OCI-LY3 (cell line): ENCODE results near the gene DERA.

Experiments used
- H2AFZ ChIP-seq: fragments of 200-600, 300-600 bp; shearing (Covaris generic); 2 replicates; pipeline ENCODE4 v1.6.0; 2014; ENCODE audit warnings: antibody characterized with exemption, low read depth, low read length
- H3K27ac ChIP-seq: fragments of 200-600, 300-600 bp; sonication (generic); 2 replicates; pipeline ENCODE4 v1.5.1; 2014; ENCODE audit warnings: mild to moderate bottlenecking, low read length, moderate library complexity, mixed read lengths
- H3K27me3 ChIP-seq: fragments of 200-600, 300-600 bp; sonication (generic); 2 replicates; pipeline ENCODE4 v1.6.1; 2014; ENCODE audit warnings: low read depth, low read length, mixed read lengths
- H3K36me3 ChIP-seq: fragments of 200-600, 300-600 bp; sonication (generic); replicated peaks from 2 replicates; pipeline ENCODE3; 2014; ENCODE audit warnings: low read depth, low read length, mixed read lengths
- H3K4me1 ChIP-seq: fragments of 300-600, 200-600 bp; sonication (generic); 2 replicates; pipeline ENCODE4 v1.6.1; 2014; ENCODE audit warnings: low read length, mixed read lengths
- H3K4me2 ChIP-seq: fragments of 200-600, 300-600 bp; sonication (generic); 2 replicates; pipeline ENCODE4 v1.6.1; 2014; ENCODE audit warnings: low read length, mixed read lengths
- H3K4me3 ChIP-seq: fragments of 300-600, 200-600 bp; sonication (generic); 2 replicates; pipeline ENCODE4 v1.5.1; 2014; ENCODE audit warnings: antibody characterized with exemption, mild to moderate bottlenecking, low read length, moderate library complexity
- H3K79me2 ChIP-seq: fragments of 300-600, 200-600 bp; shearing (Covaris generic); 2 replicates; pipeline ENCODE4 v1.6.1; 2014; ENCODE audit warnings: mild to moderate bottlenecking, low read length, mixed read lengths
- H3K9ac ChIP-seq: fragments of 300-600, 200-600 bp; shearing (Covaris generic); 2 replicates; pipeline ENCODE4 v1.6.0; 2014; ENCODE audit warnings: mild to moderate bottlenecking, low read length, moderate library complexity
- H3K9me3 ChIP-seq: fragments of 200-600, 300-600 bp; shearing (Covaris generic); 2 replicates; pipeline ENCODE4 v1.6.1; 2014; ENCODE audit warnings: low read length, mixed read lengths; ENCODE audit not compliant: insufficient read depth
- H4K20me1 ChIP-seq: fragments of 200-600, 300-600 bp; sonication (generic); 2 replicates; pipeline ENCODE4 v1.6.1; 2016; ENCODE audit warnings: low read length, mixed read lengths; ENCODE audit not compliant: insufficient read depth
- CTCF ChIP-seq: fragments of 200-600, 300-600 bp; sonication (generic); IDR thresholded peaks from 2 replicates; pipeline ENCODE4 v1.5.1; 2014; ENCODE audit warnings: antibody characterized with exemption, low read length, low read depth
- EZH2phosphoT487 ChIP-seq: fragments of 200-600 bp; shearing (Covaris generic); IDR thresholded peaks from 2 replicates; pipeline ENCODE4 v1.6.1; 2018; ENCODE audit warnings: antibody characterized with exemption, mixed run types, low read depth

The DERA gene

GRCh38 chr12:16086942-16087341, 175.8 kb downstream of the DERA start:
- H3K9me3 ChIP-seq = no peaks in the 10 kb centered on the region
- H3K9ac ChIP-seq = no peak overlapping the region
- H4K20me1 ChIP-seq = no peaks in the 10 kb centered on the region
- H3K36me3 ChIP-seq = no peaks in the 10 kb centered on the region
- no peak overlapping the region for H3K27ac ChIP-seq
- TF ChIP-seq CTCF = no peak
- no peak for TF ChIP-seq EZH2phosphoT487
- no peaks in the 10 kb centered on the region for H3K4me1 ChIP-seq
- H2AFZ ChIP-seq = no peak overlapping the region
- no peak overlapping the region for H3K4me3 ChIP-seq
- H3K79me2 ChIP-seq = no peaks in the 10 kb centered on the region
- no peaks in the 10 kb centered on the region for H3K27me3 ChIP-seq
- H3K4me2 ChIP-seq = no peak overlapping the region
